Stimulated activated CD8-positive, alpha-beta memory T cell treated with anti-CD3 and anti-CD28 coated beads, Interleukin-12 subunit alpha, Interleukin-12 subunit beta, amount 100 ng/mL, for 24 hours (primary cell): ENCODE results near the gene SLCO2B1.
"Not testable (repeated sequence)": the region's sequence is repeated elsewhere in the genome, so short reads cannot be mapped to it uniquely, and the experiment has no call there.

ENCODE experiments used
- DNase-seq: peaks from one replicate; pipeline ENCODE4 v3.0.0-alpha.2; 2020; ENCODE audit errors: extremely low read depth

Gene SLCO2B1

GRCh38 chr11:75150879-75151278, at the start of gene SLCO2B1:
Gene SLCO2B1, plus strand, starts transcription at chr11:75151107. Its CDS starts 275 bp downstream, at chr11:75151382.
- no peak for DNase-seq

- DNase-seq: no peak
These were observed 49.3 kb upstream of the SLCO2B1 start for GRCh38 chr11:75101424-75102128.

GRCh38 chr11:75103380-75104026, 47.4 kb upstream of the SLCO2B1 start:
- DNase-seq: no peak

- DNase-seq: no peak
These were observed 45.4 kb upstream of the SLCO2B1 start for GRCh38 chr11:75105462-75105925.

- not testable (repeated sequence) for DNase-seq
These were observed 44.8 kb upstream of the SLCO2B1 start for GRCh38 chr11:75105967-75106681.

GRCh38 chr11:75107187-75107586, 43.7 kb upstream of the SLCO2B1 start:
- no peak for DNase-seq

- DNase-seq: no peak
These were observed 38.7 kb upstream of the SLCO2B1 start for GRCh38 chr11:75112200-75112599.

GRCh38 chr11:75113030-75113429, 37.9 kb upstream of the SLCO2B1 start:
- no peak for DNase-seq

GRCh38 chr11:75114465-75114864, 36.4 kb upstream of the SLCO2B1 start:
- no peak for DNase-seq

- DNase-seq: no peak
These were observed 32.3 kb upstream of the SLCO2B1 start for GRCh38 chr11:75118577-75118976.

- DNase-seq: no peak
These were observed 24.3 kb upstream of the SLCO2B1 start for GRCh38 chr11:75126564-75126963.

GRCh38 chr11:75132080-75132479, 18.8 kb upstream of the SLCO2B1 start:
- DNase-seq: no peak

GRCh38 chr11:75133976-75134375, 16.9 kb upstream of the SLCO2B1 start:
- no peak for DNase-seq

- DNase-seq: no peak
These were observed 15.8 kb upstream of the SLCO2B1 start for GRCh38 chr11:75135021-75135650.

- no peak for DNase-seq
These were observed 15.3 kb upstream of the SLCO2B1 start for GRCh38 chr11:75135651-75136050.

- DNase-seq: peak; percentile 42
These were observed 10.4 kb upstream of the SLCO2B1 start for GRCh38 chr11:75140269-75141138.

- no peak for DNase-seq
These were observed 9.7 kb upstream of the SLCO2B1 start for GRCh38 chr11:75141166-75141565.

- DNase-seq: peak; percentile 49
These were observed 8.0 kb upstream of the SLCO2B1 start for GRCh38 chr11:75142714-75143419.

GRCh38 chr11:75143420-75143731, 7.5 kb upstream of the SLCO2B1 start:
- no peak for DNase-seq

- DNase-seq: no peak
These were observed 6.2 kb upstream of the SLCO2B1 start for GRCh38 chr11:75144716-75145014.
